ENCODE data around the gene SERINC1.
"Not testable (repeated sequence)": the region's sequence is repeated elsewhere in the genome, so short reads cannot be mapped to it uniquely, and the experiment has no call there.

Gene SERINC1

GRCh38 chr6:122471107-122472021 lies at the start of gene SERINC1:
Gene SERINC1, minus strand, starts transcription at chr6:122471807. Its CDS starts 70 bp downstream, at chr6:122471737.
- peak; percentile 87 for DNase-seq

- no peak for DNase-seq
Observed at GRCh38 chr6:122511193-122511924, 39.8 kb upstream of the SERINC1 start.

GRCh38 chr6:122505170-122505569 lies 33.6 kb upstream of the SERINC1 start:
- not testable (repeated sequence) for DNase-seq

- no peak for DNase-seq
Observed at GRCh38 chr6:122501475-122501874, 29.9 kb upstream of the SERINC1 start.

- DNase-seq = no peak
Observed at GRCh38 chr6:122495612-122496011, 24.0 kb upstream of the SERINC1 start.

- no peak for DNase-seq
Observed at GRCh38 chr6:122494665-122495272, 23.2 kb upstream of the SERINC1 start.

GRCh38 chr6:122491919-122492555 lies 20.4 kb upstream of the SERINC1 start:
- no peak for DNase-seq

- no peak for DNase-seq
Observed at GRCh38 chr6:122490607-122491006, 19.0 kb upstream of the SERINC1 start.

GRCh38 chr6:122484760-122485159 lies 13.2 kb upstream of the SERINC1 start:
- DNase-seq = no peak

- no peak for DNase-seq
Observed at GRCh38 chr6:122482750-122483080, 11.1 kb upstream of the SERINC1 start.

GRCh38 chr6:122476131-122476530 lies 4.5 kb upstream of the SERINC1 start:
- DNase-seq = no peak

GRCh38 chr6:122472022-122472340 lies 374 bp upstream of the SERINC1 start:
- DNase-seq = no peak

GRCh38 chr6:122461885-122462284 lies 9.7 kb downstream of the SERINC1 start:
- DNase-seq = no peak

- not testable (repeated sequence) for DNase-seq
Observed at GRCh38 chr6:122459865-122460416, 11.7 kb downstream of the SERINC1 start.

- DNase-seq = no peak
Observed at GRCh38 chr6:122459240-122459639, 12.4 kb downstream of the SERINC1 start.

- DNase-seq = no peak
Observed at GRCh38 chr6:122458087-122458486, 13.5 kb downstream of the SERINC1 start.

- not testable (repeated sequence) for DNase-seq
Observed at GRCh38 chr6:122455116-122455515, 16.5 kb downstream of the SERINC1 start.

GRCh38 chr6:122454673-122455072 lies 16.9 kb downstream of the SERINC1 start:
- DNase-seq = no peak

- no peak for DNase-seq
Observed at GRCh38 chr6:122452509-122452908, 19.1 kb downstream of the SERINC1 start.

GRCh38 chr6:122449069-122449468 lies 22.5 kb downstream of the SERINC1 start:
- DNase-seq = no peak

- DNase-seq = no peak
Observed at GRCh38 chr6:122445274-122445673, 26.3 kb downstream of the SERINC1 start.

GRCh38 chr6:122438975-122439374 lies 32.6 kb downstream of the SERINC1 start:
- no peak for DNase-seq

GRCh38 chr6:122432816-122433215 lies 38.8 kb downstream of the SERINC1 start:
- DNase-seq = no peak

Data from T1000 (cell line).